ENCODE data around the gene ADGRV1.

The ADGRV1 gene

GRCh38 chr5:91129748-91130147 lies 571.2 kb downstream of the ADGRV1 start:
- ChIA-PET POLR2A (no interaction called here), CTCF (interaction anchor here (0.6 kb wide), 1 partner anchor 10 kb away, joined by 3 read pairs; no protein-coding TSS in a partner anchor)
- DNase-seq (ENCODE audit: extremely low spot score) = no peak
- no peak for TF ChIP-seq FOXM1 (IDR thresholded peaks at IDR 0.05; ENCODE audit: borderline replicate concordance)
- no peak for TF ChIP-seq FOXA1 (IDR thresholded peaks at IDR 0.05)
- TF ChIP-seq CTBP1 (IDR thresholded peaks at IDR 0.05; ENCODE audit: borderline replicate concordance) = no peak
- no peak for TF ChIP-seq ARNT (IDR thresholded peaks at IDR 0.05)
- no peak for TF ChIP-seq TARDBP (IDR thresholded peaks at IDR 0.05)
- no peak for TF ChIP-seq BHLHE40 (IDR thresholded peaks at IDR 0.05; ENCODE audit: borderline replicate concordance)
- TF ChIP-seq NFRKB (IDR thresholded peaks at IDR 0.05) = no peak
- no peak for TF ChIP-seq SUZ12 (IDR thresholded peaks at IDR 0.05)
- no peak for TF ChIP-seq HDGF (IDR thresholded peaks at IDR 0.05; ENCODE audit: borderline replicate concordance)
- TF ChIP-seq LEF1 (IDR thresholded peaks at IDR 0.05; ENCODE audit: borderline replicate concordance) = no peak
- no peak for TF ChIP-seq ZNF384 (IDR thresholded peaks at IDR 0.05)
- no peak for TF ChIP-seq PKNOX1 (IDR thresholded peaks at IDR 0.05)
- TF ChIP-seq ELF4 (IDR thresholded peaks at IDR 0.05) = no peak
- no peak for TF ChIP-seq SP1 (IDR thresholded peaks at IDR 0.05)

GRCh38 chr5:91130759-91131158 lies 572.2 kb downstream of the ADGRV1 start:
- ChIA-PET POLR2A (no interaction called here), CTCF (no interaction called here)
- no peak for TF ChIP-seq SP1 (IDR thresholded peaks at IDR 0.05)
- no peak for TF ChIP-seq NFRKB (IDR thresholded peaks at IDR 0.05)
- no peak for TF ChIP-seq ZNF384 (IDR thresholded peaks at IDR 0.05)
- no peak for TF ChIP-seq FOXA1 (IDR thresholded peaks at IDR 0.05)
- no peak for TF ChIP-seq BHLHE40 (IDR thresholded peaks at IDR 0.05; ENCODE audit: borderline replicate concordance)
- no peak for TF ChIP-seq ARNT (IDR thresholded peaks at IDR 0.05)
- TF ChIP-seq L3MBTL2 (conservative IDR thresholded peaks at IDR 0.05) = no peak
- TF ChIP-seq PKNOX1 (IDR thresholded peaks at IDR 0.05) = no peak
- TF ChIP-seq FOXM1 (IDR thresholded peaks at IDR 0.05; ENCODE audit: borderline replicate concordance) = no peak
- no peak for TF ChIP-seq FOXK2 (IDR thresholded peaks at IDR 0.05)
- no peak for TF ChIP-seq LEF1 (IDR thresholded peaks at IDR 0.05; ENCODE audit: borderline replicate concordance)
- no peak for TF ChIP-seq ELF4 (IDR thresholded peaks at IDR 0.05)
- no peak for TF ChIP-seq SUZ12 (IDR thresholded peaks at IDR 0.05)
- TF ChIP-seq CTBP1 (IDR thresholded peaks at IDR 0.05; ENCODE audit: borderline replicate concordance) = no peak
- DNase-seq (ENCODE audit: extremely low spot score) = no peak

GRCh38 chr5:91132550-91132949 lies 574.0 kb downstream of the ADGRV1 start:
- ChIA-PET POLR2A (no interaction called here), CTCF (no interaction called here)
- no peak for DNase-seq (ENCODE audit: extremely low spot score)
- TF ChIP-seq FOXM1 (IDR thresholded peaks at IDR 0.05; ENCODE audit: borderline replicate concordance) (no peak), LEF1 (IDR thresholded peaks at IDR 0.05; ENCODE audit: borderline replicate concordance) (no peak), CTBP1 (IDR thresholded peaks at IDR 0.05; ENCODE audit: borderline replicate concordance) (no peak), PKNOX1 (IDR thresholded peaks at IDR 0.05) (no peak)

- TF ChIP-seq BHLHE40 (IDR thresholded peaks at IDR 0.05; ENCODE audit: borderline replicate concordance) (no peak), ZNF384 (IDR thresholded peaks at IDR 0.05) (no peak), FOXA1 (IDR thresholded peaks at IDR 0.05) (no peak), SP1 (IDR thresholded peaks at IDR 0.05) (no peak), FOXK2 (IDR thresholded peaks at IDR 0.05) (no peak), CTBP1 (IDR thresholded peaks at IDR 0.05; ENCODE audit: borderline replicate concordance) (no peak), TARDBP (IDR thresholded peaks at IDR 0.05) (no peak), NFRKB (IDR thresholded peaks at IDR 0.05) (no peak), LEF1 (IDR thresholded peaks at IDR 0.05; ENCODE audit: borderline replicate concordance) (no peak)
- DNase-seq (ENCODE audit: extremely low spot score) = no peak
- ChIA-PET POLR2A (no interaction called here), CTCF (no interaction called here)
Measured at GRCh38 chr5:91133183-91133582, 574.6 kb downstream of the ADGRV1 start.

GRCh38 chr5:91135475-91136248 lies 577.1 kb downstream of the ADGRV1 start:
- ChIA-PET CTCF (no interaction called here), POLR2A (no interaction called here)
- no peak for TF ChIP-seq ARNT (IDR thresholded peaks at IDR 0.05)
- no peak for TF ChIP-seq HDGF (IDR thresholded peaks at IDR 0.05; ENCODE audit: borderline replicate concordance)
- no peak for TF ChIP-seq FOXK2 (IDR thresholded peaks at IDR 0.05)
- no peak for TF ChIP-seq ELF4 (IDR thresholded peaks at IDR 0.05)
- no peak for TF ChIP-seq NFRKB (IDR thresholded peaks at IDR 0.05)
- no peak for TF ChIP-seq FOXM1 (IDR thresholded peaks at IDR 0.05; ENCODE audit: borderline replicate concordance)
- no peak for TF ChIP-seq TARDBP (IDR thresholded peaks at IDR 0.05)
- no peak for TF ChIP-seq BHLHE40 (IDR thresholded peaks at IDR 0.05; ENCODE audit: borderline replicate concordance)
- no peak for TF ChIP-seq LEF1 (IDR thresholded peaks at IDR 0.05; ENCODE audit: borderline replicate concordance)
- no peak for TF ChIP-seq FOXA1 (IDR thresholded peaks at IDR 0.05)
- TF ChIP-seq ZNF384 (IDR thresholded peaks at IDR 0.05) = no peak
- TF ChIP-seq L3MBTL2 (conservative IDR thresholded peaks at IDR 0.05) = no peak
- no peak for TF ChIP-seq PKNOX1 (IDR thresholded peaks at IDR 0.05)
- TF ChIP-seq SP1 (IDR thresholded peaks at IDR 0.05) = no peak
- TF ChIP-seq SUZ12 (IDR thresholded peaks at IDR 0.05) = no peak
- no peak for TF ChIP-seq CTBP1 (IDR thresholded peaks at IDR 0.05; ENCODE audit: borderline replicate concordance)

More at GRCh38 chr5:91135475-91136248, 577.1 kb downstream of the ADGRV1 start:
- DNase-seq (ENCODE audit: extremely low spot score) = no peak
